PC-3 (cell line): Measurements from ENCODE around the gene DLG2. TPM values are rescaled to one million over a fixed set of nuclear protein-coding genes. Genes with fewer than 3 reads are reported as not detected.

ENCODE experiments used
- ATAC-seq: fragments of 200-7000 bp; cut with Tn5 transposase; 2 replicates; pipeline ENCODE4 v1.9.1; 2020; ENCODE audit warnings: mild to moderate bottlenecking, moderate library complexity
- BruUV-seq: library from RNA; stranded (reverse); fragments of 400-500 nt; replicated peaks from 2 replicates; lab custom pipeline; 2021; lab: Mats Ljungman, UMichigan
- CTCF ChIA-PET: fragments of 300-600 bp; sonication (Branson Sonifier 250); formaldehyde crosslinking; loops from one replicate; lab custom pipeline; 2022; ENCODE audit warnings: antibody characterized with exemption; lab: Charles Lee
- POLR2A ChIA-PET: fragments of 300-600 bp; sonication (Branson Sonifier 250); formaldehyde crosslinking; loops from one replicate; lab custom pipeline; 2022; ENCODE audit warnings: antibody characterized with exemption; ENCODE audit not compliant: unreplicated experiment; lab: Charles Lee
- DNase-seq: peaks from one replicate; pipeline ENCODE4 v3.0.0-alpha.2; 2015
- H2AFZ ChIP-seq: fragments of 300-600 bp; sonication (generic); 2 replicates; pipeline ENCODE4 v1.6.0; 2016; ENCODE audit warnings: antibody characterized with exemption, low read length
- H3F3A ChIP-seq: fragments of 300-600 bp; sonication (generic); one replicate; pipeline ENCODE4 v1.6.0; 2017; ENCODE audit warnings: antibody characterized with exemption, low read length, control low read depth, mild to moderate bottlenecking; ENCODE audit not compliant: unreplicated experiment
- H3K27ac ChIP-seq: fragments of 300-600 bp; sonication (generic); 2 replicates; pipeline ENCODE4 v1.5.1; 2016; ENCODE audit warnings: mild to moderate bottlenecking, low read length
- H3K27me3 ChIP-seq: fragments of 300-600 bp; sonication (generic); 2 replicates; pipeline ENCODE4 v1.6.1; 2016; ENCODE audit warnings: low read length, mixed read lengths
- H3K36me3 ChIP-seq: fragments of 300-600 bp; sonication (generic); 2 replicates; pipeline ENCODE4 v1.6.1; 2016; ENCODE audit warnings: low read depth, mixed run types, low read length, mixed read lengths
- H3K4me1 ChIP-seq: fragments of 300-600 bp; sonication (generic); 2 replicates; pipeline ENCODE4 v1.5.1; 2016; ENCODE audit warnings: low read length; ENCODE audit not compliant: insufficient read depth
- H3K4me2 ChIP-seq: fragments of 300-600 bp; sonication (generic); 2 replicates; pipeline ENCODE4 v1.6.0; 2016; ENCODE audit warnings: low read length
- H3K4me3 ChIP-seq: fragments of 300-600 bp; sonication (generic); 2 replicates; pipeline ENCODE4 v1.5.1; 2016; ENCODE audit warnings: mild to moderate bottlenecking, low read length, mixed read lengths
- H3K79me2 ChIP-seq: fragments of 300-600 bp; sonication (generic); 2 replicates; pipeline ENCODE4 v1.6.1; 2017; ENCODE audit warnings: low read length, mixed read lengths
- H3K9ac ChIP-seq: fragments of 300-600 bp; sonication (generic); 2 replicates; pipeline ENCODE4 v1.6.0; 2016; ENCODE audit warnings: mild to moderate bottlenecking, low read length
- H3K9me2 ChIP-seq: fragments of 300-600 bp; sonication (generic); replicated peaks from 2 replicates; pipeline ENCODE4 v1.6.1; 2016; ENCODE audit warnings: mixed run types, low read length, mixed read lengths
- H3K9me3 ChIP-seq: fragments of 300-600 bp; sonication (generic); 2 replicates; pipeline ENCODE4 v1.6.1; 2016; ENCODE audit warnings: low read length, mixed read lengths
- H4K20me1 ChIP-seq: fragments of 300-600 bp; sonication (generic); 2 replicates; pipeline ENCODE4 v1.6.1; 2016; ENCODE audit warnings: low read length, mixed read lengths
- EZH2 ChIP-seq: fragments of 300-600 bp; sonication (generic); IDR thresholded peaks from one replicate; pipeline ENCODE4 v1.6.1; 2017; ENCODE audit warnings: antibody characterized with exemption, mild to moderate bottlenecking, low read length; ENCODE audit not compliant: unreplicated experiment
- EZH2phosphoT487 ChIP-seq: fragments of 300-600 bp; sonication (generic); IDR thresholded peaks from 2 replicates; pipeline ENCODE4 v1.6.1; 2018; ENCODE audit warnings: mild to moderate bottlenecking, antibody characterized with exemption, low read length, borderline replicate concordance
- intact Hi-C: fragments of 100-400 bp; cut with micrococcal nuclease; formaldehyde crosslinking; loops from 2 replicates; pipeline ENCODE4 v1.9.0; 2023
- total RNA-seq: library from RNA; depleted of rRNA; stranded (reverse); fragments of >200 nt; gene quantifications from 2 replicates; pipeline ENCODE4 v1.2.3, GENCODE V29; 2014
- TF ChIP-seq, protein P1 (sequence below): fragments of 300-600 bp; sonication (generic); conservative IDR thresholded peaks from 2 replicates; pipeline ENCODE4 v1.5.1; 2017; ENCODE audit warnings: antibody characterized with exemption, low read depth, mild to moderate bottlenecking, low read length

The DLG2 gene
- total RNA-seq, 1 experiment from 2014 or later, result 0.58 TPM

- no peak overlapping the region for H3K4me2 ChIP-seq
- no peaks in the 10 kb centered on the region for H3K27me3 ChIP-seq
- H3F3A ChIP-seq, result no peaks in the 10 kb centered on the region
- no peak overlapping the region for H3K27ac ChIP-seq
- no peak for ATAC-seq
- H3K9ac ChIP-seq, result no peak overlapping the region
- H3K79me2 ChIP-seq, result no peaks in the 10 kb centered on the region
- no peak for DNase-seq
- ChIA-PET POLR2A (no interaction called here), CTCF (no interaction called here)
- BruUV-seq, result no TSS peak
- no peaks in the 10 kb centered on the region for H3K36me3 ChIP-seq
- H3K9me3 ChIP-seq, result no peaks in the 10 kb centered on the region
- TF ChIP-seq, protein P1, sequence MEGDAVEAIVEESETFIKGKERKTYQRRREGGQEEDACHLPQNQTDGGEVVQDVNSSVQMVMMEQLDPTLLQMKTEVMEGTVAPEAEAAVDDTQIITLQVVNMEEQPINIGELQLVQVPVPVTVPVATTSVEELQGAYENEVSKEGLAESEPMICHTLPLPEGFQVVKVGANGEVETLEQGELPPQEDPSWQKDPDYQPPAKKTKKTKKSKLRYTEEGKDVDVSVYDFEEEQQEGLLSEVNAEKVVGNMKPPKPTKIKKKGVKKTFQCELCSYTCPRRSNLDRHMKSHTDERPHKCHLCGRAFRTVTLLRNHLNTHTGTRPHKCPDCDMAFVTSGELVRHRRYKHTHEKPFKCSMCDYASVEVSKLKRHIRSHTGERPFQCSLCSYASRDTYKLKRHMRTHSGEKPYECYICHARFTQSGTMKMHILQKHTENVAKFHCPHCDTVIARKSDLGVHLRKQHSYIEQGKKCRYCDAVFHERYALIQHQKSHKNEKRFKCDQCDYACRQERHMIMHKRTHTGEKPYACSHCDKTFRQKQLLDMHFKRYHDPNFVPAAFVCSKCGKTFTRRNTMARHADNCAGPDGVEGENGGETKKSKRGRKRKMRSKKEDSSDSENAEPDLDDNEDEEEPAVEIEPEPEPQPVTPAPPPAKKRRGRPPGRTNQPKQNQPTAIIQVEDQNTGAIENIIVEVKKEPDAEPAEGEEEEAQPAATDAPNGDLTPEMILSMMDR, result no peak
- TF ChIP-seq EZH2 (no peak), EZH2phosphoT487 (no peak)
- no peaks in the 10 kb centered on the region for H3K9me2 ChIP-seq
- no peak overlapping the region for H2AFZ ChIP-seq
- H3K4me1 ChIP-seq, result no peaks in the 10 kb centered on the region
- H3K4me3 ChIP-seq, result no peak overlapping the region
- intact Hi-C loops, result no loop called here
- no peaks in the 10 kb centered on the region for H4K20me1 ChIP-seq
These were observed 1393.1 kb downstream of the DLG2 start for GRCh38 chr11:84234011-84234410.

- no peaks in the 10 kb centered on the region for H3F3A ChIP-seq
- no peaks in the 10 kb centered on the region for H3K27me3 ChIP-seq
- no TSS peak for BruUV-seq
- no peak overlapping the region for H3K9ac ChIP-seq
- ATAC-seq, result no peak
- no peak overlapping the region for H3K4me3 ChIP-seq
- H3K79me2 ChIP-seq, result no peaks in the 10 kb centered on the region
- no peak for TF ChIP-seq EZH2
- TF ChIP-seq, protein P1, result no peak
- H4K20me1 ChIP-seq, result no peaks in the 10 kb centered on the region
- H2AFZ ChIP-seq, result no peak overlapping the region
- DNase-seq, result no peak
- no peaks in the 10 kb centered on the region for H3K36me3 ChIP-seq
- H3K9me3 ChIP-seq, result no peaks in the 10 kb centered on the region
- intact Hi-C loops, result no loop called here
- no peak overlapping the region for H3K27ac ChIP-seq
- H3K9me2 ChIP-seq, result no peaks in the 10 kb centered on the region
- CTCF ChIA-PET, result no interaction called here
- POLR2A ChIA-PET, result no interaction called here
- no peaks in the 10 kb centered on the region for H3K4me1 ChIP-seq
- H3K4me2 ChIP-seq, result no peak overlapping the region
These were observed 1394.6 kb downstream of the DLG2 start for GRCh38 chr11:84232511-84232910.

- no peak overlapping the region for H3K4me3 ChIP-seq
- no peaks in the 10 kb centered on the region for H3K27me3 ChIP-seq
- H3K27ac ChIP-seq, result no peak overlapping the region
- no peaks in the 10 kb centered on the region for H3K79me2 ChIP-seq
- ATAC-seq (no peak), DNase-seq (no peak)
- no peak overlapping the region for H2AFZ ChIP-seq
- TF ChIP-seq, protein P1, result no peak
- TF ChIP-seq EZH2, result no peak
- no peak for TF ChIP-seq EZH2phosphoT487
- H3K9ac ChIP-seq, result no peak overlapping the region
- H3K9me2 ChIP-seq, result no peaks in the 10 kb centered on the region
- ChIA-PET CTCF (no interaction called here), POLR2A (no interaction called here)
- H3K4me2 ChIP-seq, result no peak overlapping the region
- H3K9me3 ChIP-seq, result no peaks in the 10 kb centered on the region
- no peaks in the 10 kb centered on the region for H3K4me1 ChIP-seq
- no peaks in the 10 kb centered on the region for H3F3A ChIP-seq
- intact Hi-C loops, result no loop called here
- H4K20me1 ChIP-seq, result no peaks in the 10 kb centered on the region
- H3K36me3 ChIP-seq, result no peaks in the 10 kb centered on the region
- BruUV-seq, result no TSS peak
These were observed 1396.7 kb downstream of the DLG2 start for GRCh38 chr11:84230402-84230801.
